GM21737 (cell line): ENCODE results near the gene UNC5A.

Experiments
- ATAC-seq: cut with Tn5 transposase; IDR thresholded peaks from one replicate; pipeline ENCODE4 v1.9.1; 2021; ENCODE audit warnings: mild to moderate bottlenecking, moderate library complexity; ENCODE audit not compliant: unreplicated experiment

The UNC5A gene

GRCh38 chr5:176844281-176844680 is 33.9 kb downstream of the UNC5A start:
- ATAC-seq = no peak

GRCh38 chr5:176844706-176845391 is 34.5 kb downstream of the UNC5A start:
- no peak for ATAC-seq

- ATAC-seq = no peak
These were observed 35.0 kb downstream of the UNC5A start for GRCh38 chr5:176845392-176845713.

GRCh38 chr5:176846335-176847140 is 36.2 kb downstream of the UNC5A start:
- ATAC-seq = no peak

GRCh38 chr5:176847148-176847547 is 36.8 kb downstream of the UNC5A start:
- no peak for ATAC-seq

GRCh38 chr5:176847726-176848290 is 37.4 kb downstream of the UNC5A start:
- no peak for ATAC-seq

- ATAC-seq = no peak
These were observed 38.3 kb downstream of the UNC5A start for GRCh38 chr5:176848651-176849050.

GRCh38 chr5:176849611-176850227 is 39.4 kb downstream of the UNC5A start:
- ATAC-seq = no peak

- no peak for ATAC-seq
These were observed 40.2 kb downstream of the UNC5A start for GRCh38 chr5:176850371-176851245.

GRCh38 chr5:176851380-176851779 is 41.0 kb downstream of the UNC5A start:
- ATAC-seq = no peak

GRCh38 chr5:176851871-176852658 is 41.7 kb downstream of the UNC5A start:
- no peak for ATAC-seq

GRCh38 chr5:176853151-176853778 is 42.9 kb downstream of the UNC5A start:
- no peak for ATAC-seq

- ATAC-seq = no peak
These were observed 43.8 kb downstream of the UNC5A start for GRCh38 chr5:176854164-176854563.

- no peak for ATAC-seq
These were observed 45.2 kb downstream of the UNC5A start for GRCh38 chr5:176855598-176855997.

- ATAC-seq = no peak
These were observed 46.4 kb downstream of the UNC5A start for GRCh38 chr5:176856746-176857145.

- ATAC-seq = no peak
These were observed 47.0 kb downstream of the UNC5A start for GRCh38 chr5:176857216-176857893.

GRCh38 chr5:176857894-176858273 is 47.5 kb downstream of the UNC5A start:
- ATAC-seq = no peak

GRCh38 chr5:176859916-176860315 is 49.6 kb downstream of the UNC5A start:
- no peak for ATAC-seq

- no peak for ATAC-seq
These were observed 50.0 kb downstream of the UNC5A start for GRCh38 chr5:176860381-176860780.
